K562 (cell line): ENCODE measurements around the gene TMEM217. TPM values are rescaled to one million over a fixed set of nuclear protein-coding genes. Genes with fewer than 3 reads are reported as not detected.

Experiments
- ATAC-seq: fragments of 200-7000 bp; cut with Tn5 transposase; 3 replicates; pipeline ENCODE4 v1.9.1; 2020; ENCODE audit warnings: moderate library complexity
- BruUV-seq: library from RNA; stranded (reverse); fragments of 400-500 nt; replicated peaks from 2 replicates; lab custom pipeline; 2021; lab: Mats Ljungman, UMichigan
- CTCF ChIA-PET: fragments of 300-600 bp; formaldehyde crosslinking; extraction: SDS; loops from one replicate; lab custom pipeline; 2021; ENCODE audit warnings: low intra/inter-chr PET ratio; lab: Yijun Ruan, JAX
- POLR2A ChIA-PET: fragments of 300-600, 350-650 bp; sonication (Branson Sonifier 250); formaldehyde crosslinking; extraction: SDS; loops from one replicate; lab custom pipeline; 2021; ENCODE audit warnings: antibody characterized with exemption, inconsistent platforms; lab: Yijun Ruan, JAX
- DNase-seq, 4 experiments: peaks; one replicate each; pipeline versions ENCODE4 v3.0.0 to v3.0.0-alpha.2; 2011 to 2018; ENCODE audit warnings: low spot score in 3 of 4, mixed read lengths in 3 of 4; ENCODE audit errors: extremely low read depth in 1 of 4
- FAIRE-seq: peaks from 2 replicates; lab custom pipeline; 2011; peaks lifted over from hg19 to GRCh38; lab: Jason Lieb, UNC
- H2AFZ ChIP-seq: 2 replicates; pipeline ENCODE4 v1.6.0; 2011; ENCODE audit warnings: low read depth, low read length, control low read depth, inconsistent platforms
- H3K27ac ChIP-seq: fragments of 200-600 bp; 3 replicates; pipeline ENCODE4 v1.8.0; 2011; ENCODE audit warnings: low read depth, mild to moderate bottlenecking, control low read depth, inconsistent platforms, low read length, moderate library complexity, mixed read lengths; ENCODE audit errors: extremely low read depth
- H3K27me3 ChIP-seq, 2 experiments: fragments of 300-600 bp in 1 of 2; 2 replicates in 1 of 2; 3 replicates in 1 of 2; pipeline versions ENCODE4 v1.6.0 to v1.8.0; 2011; ENCODE audit warnings: inconsistent platforms in 2 of 2, low read length in 2 of 2, mild to moderate bottlenecking in 1 of 2, mixed read lengths in 1 of 2, moderate library complexity in 1 of 2; ENCODE audit not compliant: control insufficient read depth in 2 of 2, insufficient read depth in 2 of 2
- H3K36me3 ChIP-seq: fragments of 300-600 bp; 3 replicates; pipeline ENCODE4 v1.8.0; 2011; ENCODE audit warnings: mild to moderate bottlenecking, low read length, inconsistent platforms; ENCODE audit not compliant: control insufficient read depth, insufficient read depth
- H3K4me1 ChIP-seq, 2 experiments: fragments of 200-600 bp in 1 of 2; replicated peaks in 1 of 2; 2 replicates in 1 of 2; 3 replicates in 1 of 2; pipeline versions ENCODE4 v1.5.1 to v1.8.0; 2011; ENCODE audit warnings: inconsistent platforms in 2 of 2, low read length in 2 of 2, mild to moderate bottlenecking in 1 of 2, mixed read lengths in 1 of 2, moderate library complexity in 1 of 2; ENCODE audit not compliant: control insufficient read depth in 2 of 2, insufficient read depth in 2 of 2
- H3K4me2 ChIP-seq: 2 replicates; pipeline ENCODE4 v1.6.1; 2011; ENCODE audit warnings: low read length, control low read depth, inconsistent platforms, mixed read lengths; ENCODE audit not compliant: insufficient read depth
- H3K4me3 ChIP-seq: fragments of 200-600 bp; sonication (generic), shearing (Covaris generic); 2 replicates; pipeline ENCODE4 v1.5.1; 2016; ENCODE audit warnings: control low read depth, inconsistent platforms
- H3K79me2 ChIP-seq: fragments of 200-600 bp; 3 replicates; pipeline ENCODE4 v1.8.0; 2011; ENCODE audit warnings: low read length, inconsistent platforms; ENCODE audit not compliant: control insufficient read depth, insufficient read depth
- H3K9ac ChIP-seq, 2 experiments: 2 replicates each; pipeline versions ENCODE4 v1.6.0 to v1.6.1; 2011; ENCODE audit warnings: low read depth in 2 of 2, low read length in 2 of 2, control low read depth in 1 of 2, inconsistent platforms in 1 of 2, mild to moderate bottlenecking in 1 of 2, mixed read lengths in 1 of 2; ENCODE audit not compliant: insufficient read depth in 1 of 2
- H3K9me1 ChIP-seq: one replicate; pipeline ENCODE4 v1.6.0; 2011; ENCODE audit warnings: inconsistent platforms, mild to moderate bottlenecking, low read length, moderate library complexity; ENCODE audit not compliant: control insufficient read depth, insufficient read depth
- H3K9me3 ChIP-seq: replicated peaks from 2 replicates; pipeline ENCODE4 v1.5.1; 2011; ENCODE audit warnings: low read depth, low read length, inconsistent platforms; ENCODE audit not compliant: control insufficient read depth, insufficient read depth
- H4K20me1 ChIP-seq: replicated peaks from 2 replicates; pipeline ENCODE4 v1.6.1; 2011; ENCODE audit warnings: low read length, inconsistent platforms, mixed read lengths; ENCODE audit not compliant: control insufficient read depth, insufficient read depth
- MAFG ChIP-seq: fragments of 450-650 bp; conservative IDR thresholded peaks from 2 replicates; pipeline ENCODE4 v1.6.1; 2016; ENCODE audit warnings: missing genetic modification characterization, missing compliant biosample characterization
- MED1 ChIP-seq: sonication (generic); formaldehyde crosslinking; IDR thresholded peaks from 2 replicates; pipeline ENCODE4 v1.8.1; 2023; ENCODE audit warnings: missing genetic modification reagents, borderline replicate concordance
- PCBP1 ChIP-seq: fragments of 200-400 bp; formaldehyde crosslinking; IDR thresholded peaks from 2 replicates; pipeline ENCODE4 v1.6.1; 2018; ENCODE audit warnings: mild to moderate bottlenecking, low read depth, low read length; ENCODE audit not compliant: poor library complexity, severe bottlenecking
- ZFP1 ChIP-seq: fragments of 450-650 bp; formaldehyde crosslinking; IDR thresholded peaks from 2 replicates; pipeline ENCODE4 v1.4.0; 2020; ENCODE audit warnings: mild to moderate bottlenecking, mixed read lengths
- ZNF232 ChIP-seq: sonication (generic); formaldehyde crosslinking; IDR thresholded peaks from 2 replicates; pipeline ENCODE4 v1.8.0; 2022; ENCODE audit warnings: mild to moderate bottlenecking, missing genetic modification reagents
- ZNF41 ChIP-seq: fragments of 250-450 bp; sonication (Bioruptor Pico); conservative IDR thresholded peaks from 2 replicates; pipeline ENCODE4 v1.4.0; 2020; ENCODE audit warnings: mild to moderate bottlenecking
- ZNF561 ChIP-seq: fragments of 450-650 bp; formaldehyde crosslinking; conservative IDR thresholded peaks from 2 replicates; pipeline ENCODE4 v1.4.0; 2020; ENCODE audit warnings: mild to moderate bottlenecking, moderate library complexity
- ZNF77 ChIP-seq: fragments of 250-450 bp; sonication (Bioruptor Pico); IDR thresholded peaks from 2 replicates; pipeline ENCODE4 v1.5.0; 2020
- WGBS: fragments of 100-300 bp; shearing (Covaris generic); methylation state at CpG from one replicate; pipeline ENCODE4 v1.1.6; 2016; ENCODE audit warnings: low coverage, mixed read lengths; ENCODE audit not compliant: insufficient coverage; ENCODE audit errors: missing lambda C conversion rate; 5-methylcytosine and 5-hydroxymethylcytosine counted together
- in situ Hi-C: fragments of 300-500 bp; cut with MboI; formaldehyde crosslinking; loops from 4 replicates; pipeline ENCODE4 v1.15.0; 2018; ENCODE audit warnings: inconsistent platforms, mixed read lengths
- intact Hi-C: fragments of 100-400 bp; cut with micrococcal nuclease; formaldehyde crosslinking; loops from 2 replicates; pipeline ENCODE4 v1.14.2; 2022
- polyA plus RNA-seq, 8 experiments: library from polyadenylated mRNA; depleted of rRNA in 4 of 8; stranded (reverse) in 5 of 8; unstranded in 3 of 8; fragments of >200 nt; fragmentation: Nextera tagmentation in 2 of 8; fragmentation: Illumina TruSeq in 1 of 8; extraction: Ambion mirVana in 2 of 8; extraction: Trizol in 1 of 8; gene quantifications; 2 replicates each; pipeline versions ENCODE4 v1.2.1 to v1.2.3, GENCODE V29; 2011 to 2014; ENCODE audit warnings: inconsistent platforms in 1 of 8, missing spikeins in 1 of 8
- total RNA-seq, 7 experiments: library from RNA; depleted of rRNA in 6 of 7; stranded (reverse); fragments of >200 nt in 6 of 7; fragmentation: Illumina TruSeq in 2 of 7; extraction: Trizol in 2 of 7; gene quantifications; 2 replicates each; pipeline versions ENCODE4 v1.2.1 to v1.2.3, GENCODE V29; 2011 to 2021; ENCODE audit warnings: low replicate concordance in 1 of 7
- TF ChIP-seq, protein P1 (sequence below): IDR thresholded peaks from 2 replicates; pipeline ENCODE4 v1.6.1; 2012; ENCODE audit warnings: low read depth, low read length, improper control_type of control experiment, borderline replicate concordance
- TF ChIP-seq, protein P2 (sequence below): fragments of 450-650 bp; IDR thresholded peaks from 2 replicates; pipeline ENCODE4 v1.6.1; 2016; ENCODE audit warnings: antibody characterized with exemption
- TF ChIP-seq, protein P3 (sequence below): fragments of 450-650 bp; IDR thresholded peaks from 2 replicates; pipeline ENCODE4 v1.6.1; 2017; ENCODE audit warnings: antibody characterized with exemption

The TMEM217 gene
- total and polyA plus RNA-seq, 9 of the 15 experiments (the other 6 are each of a cell fraction or from before 2014, with no cell fraction given) = 1.3 to 8.0 (median 1.9) TPM

DNA sequence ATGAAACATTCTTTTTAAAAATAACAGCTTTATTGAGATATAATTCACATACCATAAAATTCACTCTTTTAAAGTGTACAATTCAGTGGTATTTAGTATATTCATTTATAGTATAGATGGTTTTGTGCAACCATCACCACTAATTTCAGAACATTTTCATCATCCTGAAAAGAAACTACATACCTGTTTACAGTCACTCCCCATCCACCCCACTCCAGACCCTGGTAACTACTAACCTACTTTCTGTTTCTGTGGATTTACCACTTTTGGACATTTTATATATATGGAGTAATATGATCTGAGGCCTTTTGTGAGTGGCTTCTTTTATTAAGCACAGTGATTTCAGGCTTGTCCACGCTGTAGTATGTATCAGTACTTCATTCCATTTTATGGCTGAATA is 2.5 kb upstream of the TMEM217 start (continued):
- TF ChIP-seq, protein P1, sequence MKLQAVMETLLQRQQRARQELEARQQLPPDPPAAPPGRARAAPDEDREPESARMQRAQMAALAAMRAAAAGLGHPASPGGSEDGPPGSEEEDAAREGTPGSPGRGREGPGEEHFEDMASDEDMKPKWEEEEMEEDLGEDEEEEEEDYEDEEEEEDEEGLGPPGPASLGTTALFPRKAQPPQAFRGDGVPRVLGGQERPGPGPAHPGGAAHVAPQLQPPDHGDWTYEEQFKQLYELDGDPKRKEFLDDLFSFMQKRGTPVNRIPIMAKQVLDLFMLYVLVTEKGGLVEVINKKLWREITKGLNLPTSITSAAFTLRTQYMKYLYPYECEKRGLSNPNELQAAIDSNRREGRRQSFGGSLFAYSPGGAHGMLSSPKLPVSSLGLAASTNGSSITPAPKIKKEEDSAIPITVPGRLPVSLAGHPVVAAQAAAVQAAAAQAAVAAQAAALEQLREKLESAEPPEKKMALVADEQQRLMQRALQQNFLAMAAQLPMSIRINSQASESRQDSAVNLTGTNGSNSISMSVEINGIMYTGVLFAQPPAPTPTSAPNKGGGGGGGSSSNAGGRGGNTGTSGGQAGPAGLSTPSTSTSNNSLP = no peak
- no peak for TF ChIP-seq ZFP1 (CRISPR knock-in tag)
- TF ChIP-seq ZNF232 = no peak

DNA sequence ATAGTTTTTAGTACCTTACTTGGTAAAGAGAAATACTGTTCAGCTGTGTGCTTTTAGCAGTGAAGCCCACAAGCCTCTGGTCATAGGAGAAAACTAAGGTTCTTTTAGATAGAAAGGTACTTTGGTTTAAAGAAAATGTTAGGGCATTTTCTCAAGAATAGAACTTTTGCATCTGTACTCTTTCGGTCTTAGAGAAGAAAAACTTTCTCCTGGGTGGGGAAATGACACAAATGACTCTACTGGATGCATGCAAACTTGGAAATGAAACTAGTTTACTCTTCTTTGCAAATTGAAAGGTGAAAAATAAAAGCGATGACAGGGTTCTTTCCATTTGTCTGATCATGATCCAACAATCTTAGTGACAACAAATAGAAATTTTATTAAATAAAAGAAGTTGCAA is 2.1 kb upstream of the TMEM217 start:
- Histone ChIP-seq H2AFZ (no peak overlapping the region), H3K27me3 (no peaks in the 10 kb centered on the region), H3K79me2 (peaks cover 72% of the 10 kb centered on the region), H3K4me1 (peaks cover 7 to 14% of the 10 kb centered on the region in 2 experiments; a peak in 4 of 5 replicates), H4K20me1 (peaks cover 6% of the 10 kb centered on the region; the same call in 1 of the 2 replicates), H3K4me3 (peak overlapping the region; percentile 91; the same call in 1 of the 2 replicates), H3K9me1 (no peaks in the 10 kb centered on the region), H3K9ac (peak overlapping the region in 1 of 2 experiments; percentile 94; a peak in 2 of 4 replicates), H3K9me3 (no peaks in the 10 kb centered on the region), H3K27ac (peak overlapping the region; percentile 94; the same call in 2 of the 3 replicates), H3K36me3 (peaks cover 14% of the 10 kb centered on the region; the same call in 1 of the 3 replicates), H3K4me2 (peak overlapping the region; percentile 97)
- 0 out of 2 replicates have a peak, but pooled peaks have one; percentile 7 for TF ChIP-seq MAFG
- no peak for TF ChIP-seq PCBP1
- no peak for TF ChIP-seq ZNF41 (CRISPR knock-in tag)
- no peak for TF ChIP-seq MED1 (CRISPR knock-in tag)
- TF ChIP-seq, protein P2, sequence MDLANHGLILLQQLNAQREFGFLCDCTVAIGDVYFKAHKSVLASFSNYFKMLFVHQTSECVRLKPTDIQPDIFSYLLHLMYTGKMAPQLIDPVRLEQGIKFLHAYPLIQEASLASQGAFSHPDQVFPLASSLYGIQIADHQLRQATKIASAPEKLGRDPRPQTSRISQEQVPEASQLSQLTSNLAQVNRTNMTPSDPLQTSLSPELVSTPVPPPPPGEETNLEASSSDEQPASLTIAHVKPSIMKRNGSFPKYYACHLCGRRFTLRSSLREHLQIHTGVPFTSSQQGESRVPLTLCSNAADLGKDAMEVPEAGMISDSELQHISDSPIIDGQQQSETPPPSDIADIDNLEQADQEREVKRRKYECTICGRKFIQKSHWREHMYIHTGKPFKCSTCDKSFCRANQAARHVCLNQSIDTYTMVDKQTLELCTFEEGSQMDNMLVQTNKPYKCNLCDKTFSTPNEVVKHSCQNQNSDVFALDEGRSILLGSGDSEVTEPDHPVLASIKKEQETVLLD = no peak
- no peak for TF ChIP-seq ZNF77 (CRISPR knock-in tag)
- no peak for TF ChIP-seq ZNF561 (CRISPR knock-in tag)
- TF ChIP-seq, protein P3, sequence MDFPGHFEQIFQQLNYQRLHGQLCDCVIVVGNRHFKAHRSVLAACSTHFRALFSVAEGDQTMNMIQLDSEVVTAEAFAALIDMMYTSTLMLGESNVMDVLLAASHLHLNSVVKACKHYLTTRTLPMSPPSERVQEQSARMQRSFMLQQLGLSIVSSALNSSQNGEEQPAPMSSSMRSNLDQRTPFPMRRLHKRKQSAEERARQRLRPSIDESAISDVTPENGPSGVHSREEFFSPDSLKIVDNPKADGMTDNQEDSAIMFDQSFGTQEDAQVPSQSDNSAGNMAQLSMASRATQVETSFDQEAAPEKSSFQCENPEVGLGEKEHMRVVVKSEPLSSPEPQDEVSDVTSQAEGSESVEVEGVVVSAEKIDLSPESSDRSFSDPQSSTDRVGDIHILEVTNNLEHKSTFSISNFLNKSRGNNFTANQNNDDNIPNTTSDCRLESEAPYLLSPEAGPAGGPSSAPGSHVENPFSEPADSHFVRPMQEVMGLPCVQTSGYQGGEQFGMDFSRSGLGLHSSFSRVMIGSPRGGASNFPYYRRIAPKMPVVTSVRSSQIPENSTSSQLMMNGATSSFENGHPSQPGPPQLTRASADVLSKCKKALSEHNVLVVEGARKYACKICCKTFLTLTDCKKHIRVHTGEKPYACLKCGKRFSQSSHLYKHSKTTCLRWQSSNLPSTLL = no peak
- FAIRE-seq = no peak
- POLR2A ChIA-PET = interaction anchor here (1.2 to 1.3 kb wide), 2 partner anchors 13 to 28 kb away, joined by 3 to 4 read pairs; no protein-coding TSS in a partner anchor
- no peak for DNase-seq
- intact Hi-C loops = no loop called here
- 49% methylated on average over 2 of the region's 2 CpGs for WGBS
- BruUV-seq = no TSS peak
- CTCF ChIA-PET = no interaction called here
- in situ Hi-C loops = no loop called here
- ATAC-seq = no peak
